Measurements from ENCODE around the gene DLG2.

The DLG2 gene

GRCh38 chr11:83852775-83853442, 1774.2 kb downstream of the DLG2 start:
- DNase-seq (ENCODE audit: low read depth), result no peak

GRCh38 chr11:83852012-83852411, 1775.1 kb downstream of the DLG2 start:
- no peak for DNase-seq (ENCODE audit: low read depth)

GRCh38 chr11:83847467-83848034, 1779.6 kb downstream of the DLG2 start:
- no peak for DNase-seq (ENCODE audit: low read depth)

DNA sequence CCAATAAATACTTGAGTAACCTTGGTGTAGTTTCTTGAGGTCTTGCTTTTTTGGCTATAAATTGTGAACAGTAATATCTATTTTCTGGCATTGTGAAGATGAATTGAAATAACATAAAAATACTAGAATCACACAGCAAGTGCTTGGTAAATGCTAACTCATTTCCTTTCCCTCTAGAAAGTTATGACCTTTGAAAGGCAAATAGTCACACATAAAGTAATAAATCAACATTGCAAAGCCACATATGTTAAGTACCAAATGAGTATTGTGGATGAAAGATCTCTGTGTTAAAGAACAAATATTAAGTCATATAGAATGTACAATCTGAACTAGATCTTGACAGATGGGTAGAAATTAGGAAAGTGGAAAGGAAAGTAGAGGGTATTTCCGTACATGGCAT, 1781.3 kb downstream of the DLG2 start:
- DNase-seq (ENCODE audit: low read depth), result no peak

DNA sequence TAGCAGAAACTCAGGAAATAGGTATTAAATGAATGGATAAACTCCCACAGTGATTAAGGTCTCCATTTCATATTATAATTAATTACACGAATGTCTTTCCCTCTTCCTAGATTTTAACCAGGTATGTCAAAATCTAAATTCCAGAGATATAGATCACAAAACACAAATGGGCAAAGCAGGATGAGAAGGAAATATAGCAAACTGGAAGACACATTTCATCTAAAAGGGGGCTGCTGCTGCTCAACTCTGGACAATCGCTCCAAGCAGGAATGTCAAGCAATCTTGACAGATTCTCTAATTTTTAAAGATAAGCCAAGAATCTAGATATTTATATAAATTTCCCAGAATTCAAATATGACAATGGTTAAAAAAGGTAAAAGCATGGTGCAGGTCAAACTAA, 1786.8 kb downstream of the DLG2 start:
- DNase-seq (ENCODE audit: low read depth), result no peak

- DNase-seq (ENCODE audit: low read depth), result no peak
Observed at GRCh38 chr11:83836883-83837654, 1790.1 kb downstream of the DLG2 start.

GRCh38 chr11:83836065-83836464, 1791.1 kb downstream of the DLG2 start:
- DNase-seq (ENCODE audit: low read depth), result no peak

GRCh38 chr11:83835423-83835822, 1791.7 kb downstream of the DLG2 start:
- no peak for DNase-seq (ENCODE audit: low read depth)

GRCh38 chr11:83831929-83832328, 1795.2 kb downstream of the DLG2 start:
- DNase-seq (ENCODE audit: low read depth), result no peak

DNA sequence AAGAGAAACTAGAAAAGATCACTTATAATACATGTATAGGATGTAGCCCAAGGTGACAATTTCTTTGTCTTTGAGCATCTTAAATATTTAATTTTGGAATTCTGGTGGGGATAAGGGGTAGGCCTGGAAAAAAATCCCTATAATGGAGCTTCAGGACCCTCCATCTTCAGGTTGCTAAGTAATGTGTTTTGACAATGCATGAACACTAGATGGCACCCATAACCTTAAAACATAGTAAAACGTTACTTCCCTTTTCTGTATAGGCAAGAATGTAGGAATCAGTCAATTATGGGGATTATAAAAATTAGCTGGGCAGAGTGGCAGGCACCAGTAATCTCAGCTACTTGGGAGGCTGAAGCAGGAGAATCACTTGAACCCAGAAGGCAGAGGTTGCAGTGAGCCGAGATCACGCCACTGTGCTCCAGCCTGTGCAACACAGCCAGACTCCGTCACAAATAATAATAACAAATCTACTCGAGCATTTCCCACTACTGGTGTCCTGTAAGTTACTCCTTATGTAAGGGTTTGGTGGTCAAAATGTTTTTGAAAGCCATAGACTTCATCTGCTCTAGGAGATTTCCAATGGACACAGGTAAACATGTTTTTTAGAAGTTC, 1799.1 kb downstream of the DLG2 start:
- DNase-seq (ENCODE audit: low read depth), result no peak

DNA sequence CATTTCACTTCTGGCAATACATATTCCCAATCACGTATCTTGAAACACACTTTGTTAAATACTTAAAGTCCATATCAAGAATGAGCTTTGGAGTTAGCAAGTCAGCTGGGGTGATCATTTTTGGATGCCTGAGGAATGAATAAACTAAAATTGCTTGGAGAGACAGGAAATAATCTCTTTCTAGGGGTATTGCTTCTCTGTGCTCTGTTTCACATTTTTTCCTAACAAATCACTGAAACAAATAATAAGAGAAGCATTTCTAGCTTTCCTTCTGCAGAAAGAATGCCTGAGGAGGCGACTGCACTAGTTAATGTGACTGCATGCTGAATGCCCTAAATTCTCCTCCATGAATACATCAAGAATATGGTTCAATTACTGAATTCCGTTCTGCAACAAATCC, 1799.6 kb downstream of the DLG2 start:
- DNase-seq (ENCODE audit: low read depth), result no peak

- DNase-seq (ENCODE audit: low read depth), result no peak
Observed at GRCh38 chr11:83826078-83826477, 1801.1 kb downstream of the DLG2 start.

DNA sequence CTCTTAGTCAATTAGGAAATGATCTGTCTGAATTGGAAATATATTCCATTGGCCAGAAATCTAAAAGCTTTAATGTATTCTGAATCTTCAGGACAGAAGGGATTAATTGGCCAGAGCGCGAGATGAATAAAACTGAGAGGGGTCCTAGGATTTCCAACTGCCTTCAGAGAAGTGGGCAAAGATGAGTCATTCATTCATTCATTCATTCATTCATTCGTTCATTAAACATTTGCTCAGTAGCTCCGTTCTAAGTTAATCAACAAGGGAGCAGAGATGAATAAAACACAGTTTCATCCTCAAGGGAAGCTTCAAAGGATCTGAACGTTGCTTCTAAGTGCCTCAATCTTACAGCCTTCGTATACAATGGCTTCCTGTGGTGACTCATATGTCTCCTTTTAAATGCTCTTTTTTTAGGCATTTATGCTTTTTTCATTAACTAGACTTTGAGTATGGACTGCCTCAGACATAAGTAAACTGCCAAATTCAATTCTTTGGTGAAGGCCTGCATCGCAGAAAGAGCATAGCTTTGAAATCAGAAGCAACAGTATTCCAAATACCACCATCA, 1803.6 kb downstream of the DLG2 start:
- no peak for DNase-seq (ENCODE audit: low read depth)

DNA sequence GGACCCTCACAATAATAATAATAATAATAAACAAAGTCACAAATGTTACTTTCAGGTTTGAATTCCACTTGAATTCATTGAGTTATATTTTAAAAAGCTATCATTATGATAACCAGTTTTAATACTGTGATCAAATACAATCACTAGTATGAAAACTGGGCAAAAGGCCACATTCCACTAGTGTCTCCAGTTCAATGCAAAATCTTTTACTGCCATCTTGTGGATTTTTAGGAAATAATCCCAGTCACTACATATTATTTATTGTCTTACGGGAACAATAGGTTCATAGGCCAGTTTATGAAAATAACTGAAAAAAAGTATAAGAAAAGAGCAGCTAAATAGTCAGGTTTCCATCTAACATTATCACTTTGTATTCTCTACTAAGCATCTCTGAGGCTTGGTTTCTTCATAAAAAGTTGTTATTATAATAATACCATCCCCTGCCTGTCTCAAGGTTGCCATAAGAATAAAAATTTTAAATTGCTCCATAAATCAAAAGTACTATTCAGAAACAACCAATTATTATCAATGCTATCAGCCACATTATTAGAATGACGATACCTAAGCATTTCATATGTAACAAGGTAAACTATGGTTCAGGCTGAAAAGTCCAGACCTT, 1807.1 kb downstream of the DLG2 start:
- no peak for DNase-seq (ENCODE audit: low read depth)

GRCh38 chr11:83818349-83818748, 1808.8 kb downstream of the DLG2 start:
- DNase-seq (ENCODE audit: low read depth), result no peak

- DNase-seq (ENCODE audit: low read depth), result no peak
Observed at GRCh38 chr11:83816572-83817187, 1810.5 kb downstream of the DLG2 start.

DNA sequence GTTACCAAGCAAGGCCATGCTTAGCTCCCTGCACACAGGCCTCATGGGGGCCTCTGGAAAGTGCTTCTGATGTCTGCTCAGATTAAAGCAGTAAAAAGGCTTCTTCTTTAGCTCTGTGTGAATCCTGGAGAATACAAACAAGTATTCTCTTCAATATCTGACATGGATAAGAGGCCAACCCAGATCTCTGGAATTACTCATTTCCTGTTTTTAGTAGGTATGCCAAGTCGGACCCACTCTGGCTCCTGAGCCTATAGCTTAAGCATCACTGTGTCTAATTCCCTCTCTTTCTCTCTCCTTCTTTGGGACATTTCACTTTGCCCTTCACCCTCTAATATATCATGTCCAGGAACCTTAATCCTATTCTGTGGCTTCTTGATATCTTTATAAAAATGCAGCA, 1811.4 kb downstream of the DLG2 start:
- DNase-seq (ENCODE audit: low read depth), result no peak

GRCh38 chr11:83813296-83813695, 1813.8 kb downstream of the DLG2 start:
- DNase-seq (ENCODE audit: low read depth), result no peak

DNA sequence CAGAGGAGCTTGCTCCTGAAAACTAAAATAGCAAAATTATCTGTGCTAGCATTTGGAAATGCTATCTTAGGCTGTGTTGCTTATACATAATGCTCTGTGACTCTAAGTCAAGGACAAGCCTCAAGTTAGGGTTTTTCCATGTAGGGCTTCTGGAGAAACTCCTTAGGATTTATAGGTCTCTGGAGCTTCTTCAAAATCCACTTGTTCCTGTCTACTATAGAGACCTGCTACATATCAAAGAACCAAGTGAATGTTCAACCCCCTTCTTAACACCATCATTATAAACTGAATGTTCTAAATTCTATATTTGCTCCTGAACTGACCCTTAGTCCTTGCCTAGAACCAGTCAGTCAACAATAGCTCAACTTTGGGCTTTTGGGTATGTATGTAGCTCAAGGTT, 1817.9 kb downstream of the DLG2 start:
- DNase-seq (ENCODE audit: low read depth), result no peak

- no peak for DNase-seq (ENCODE audit: low read depth)
Observed at GRCh38 chr11:83801799-83802198, 1825.3 kb downstream of the DLG2 start.

DNA sequence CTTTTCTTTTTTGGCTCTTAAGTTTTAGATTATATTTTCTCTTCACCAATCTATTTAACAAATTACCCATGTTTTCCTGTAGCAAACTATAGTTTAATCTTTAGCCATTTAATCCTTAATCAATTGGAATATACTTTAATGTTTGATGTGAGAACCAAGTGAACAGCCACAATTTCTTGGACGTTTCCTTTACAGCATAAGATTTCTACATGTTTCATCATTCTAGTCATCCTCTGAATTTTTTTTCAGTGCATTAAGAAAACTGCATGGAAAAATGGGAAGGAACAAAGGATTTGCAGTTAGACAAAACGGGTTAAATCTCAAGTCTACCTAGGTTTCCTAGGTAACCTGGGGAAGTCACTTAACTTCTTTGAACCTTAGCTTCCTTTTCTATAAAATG, 1833.8 kb downstream of the DLG2 start:
- no peak for DNase-seq (ENCODE audit: low read depth)

DNA sequence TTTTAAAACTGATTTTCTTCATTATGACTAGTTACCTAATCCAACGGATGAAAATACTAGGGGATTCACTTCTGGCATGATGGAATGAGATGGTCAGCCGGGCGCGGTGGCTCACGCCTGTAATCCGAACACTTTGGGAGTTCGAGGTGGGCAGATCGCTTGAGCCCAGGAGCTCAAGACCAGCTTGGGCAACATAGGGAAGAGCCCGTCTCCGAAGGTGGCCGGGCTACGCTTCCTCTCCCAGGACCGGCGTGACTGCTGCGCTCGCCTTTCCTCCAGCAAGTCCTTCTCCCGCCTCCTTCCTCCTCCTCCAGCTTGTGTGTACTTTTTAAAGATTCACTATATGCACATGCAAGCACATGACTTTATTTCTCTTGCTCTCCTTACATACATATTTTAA, 1835.6 kb downstream of the DLG2 start:
- no peak for DNase-seq (ENCODE audit: low read depth)

Measured in T follicular helper cell (primary cell).